SK-N-SH (cell line): ENCODE results near the gene GNL2. TPM values are rescaled to one million over a fixed set of nuclear protein-coding genes. Genes with fewer than 3 reads are reported as not detected.

Experiments
- EP300 ChIP-seq, 2 experiments: IDR thresholded peaks; 2 replicates each; pipeline versions ENCODE4 v1.4.0 to v1.6.1; 2012; ENCODE audit warnings: borderline replicate concordance in 1 of 2, low read depth in 1 of 2, low read length in 1 of 2
- FOSL2 ChIP-seq: IDR thresholded peaks from 2 replicates; pipeline ENCODE4 v1.4.0; 2012; ENCODE audit warnings: low read depth, mild to moderate bottlenecking, moderate library complexity, borderline replicate concordance
- FOXM1 ChIP-seq: IDR thresholded peaks from 2 replicates; pipeline ENCODE4 v1.4.0; 2012; ENCODE audit warnings: low read depth, mild to moderate bottlenecking
- GABPA ChIP-seq: IDR thresholded peaks from 2 replicates; pipeline ENCODE4 v1.4.0; 2012; ENCODE audit warnings: low read depth, mild to moderate bottlenecking
- GATA2 ChIP-seq: sonication (generic); formaldehyde crosslinking; IDR thresholded peaks from 2 replicates; pipeline ENCODE4 v1.5.0; 2020; ENCODE audit warnings: mild to moderate bottlenecking, missing genetic modification reagents
- IRF3 ChIP-seq: fragments of 150-350 bp; IDR thresholded peaks from 2 replicates; pipeline ENCODE4 v1.6.1; 2016; ENCODE audit warnings: mild to moderate bottlenecking, low read depth, low read length
- MAX ChIP-seq: IDR thresholded peaks from 2 replicates; pipeline ENCODE4 v1.4.0; 2012; ENCODE audit warnings: low read depth
- MXI1 ChIP-seq: IDR thresholded peaks from 2 replicates; pipeline ENCODE4 v1.6.1; 2012; ENCODE audit warnings: mild to moderate bottlenecking, low read depth, low read length, improper control_type of control experiment
- REST ChIP-seq: IDR thresholded peaks from 2 replicates; pipeline ENCODE4 v1.6.1; 2012; ENCODE audit warnings: mild to moderate bottlenecking, low read depth, low read length, moderate library complexity
- RFX5 ChIP-seq: IDR thresholded peaks from 2 replicates; pipeline ENCODE4 v1.6.1; 2012; ENCODE audit warnings: mild to moderate bottlenecking, improper control_type of control experiment, low read length
- TAF1 ChIP-seq: IDR thresholded peaks from 2 replicates; pipeline ENCODE4 v1.6.1; 2012; ENCODE audit warnings: low read depth, mild to moderate bottlenecking, low read length, moderate library complexity, borderline replicate concordance
- USF2 ChIP-seq: fragments of 150-350 bp; IDR thresholded peaks from 2 replicates; pipeline ENCODE4 v1.6.1; 2017; ENCODE audit warnings: antibody characterized with exemption, low read length, low read depth, borderline replicate concordance
- YY1 ChIP-seq: IDR thresholded peaks from 2 replicates; pipeline ENCODE4 v1.4.0; 2012; ENCODE audit warnings: low read depth, mild to moderate bottlenecking
- ZBTB33 ChIP-seq: IDR thresholded peaks from 2 replicates; pipeline ENCODE4 v1.4.0; 2012; ENCODE audit warnings: low read depth, borderline replicate concordance
- polyA plus RNA-seq, 3 experiments: library from polyadenylated mRNA; depleted of rRNA; stranded (reverse); fragments of >200 nt; gene quantifications; 2 replicates each; pipeline ENCODE4 v1.2.3, GENCODE V29; 2012

The GNL2 gene
- polyA plus RNA-seq, 1 of the 3 experiments (the other 2 are of a cell fraction) = 37.6 TPM

- no peak for TF ChIP-seq IRF3
- TF ChIP-seq MXI1 = no peak
- TF ChIP-seq FOXM1 = no peak
- TF ChIP-seq YY1 = no peak
- no peak for TF ChIP-seq RFX5
- no peak for TF ChIP-seq GABPA
- TF ChIP-seq TAF1 = no peak
- no peak for TF ChIP-seq REST
- no peak for TF ChIP-seq ZBTB33
- no peak for TF ChIP-seq FOSL2
- TF ChIP-seq EP300 (IDR thresholded peaks at IDR 0.05; ENCODE audit: borderline replicate concordance in 1 of 2, low read depth in 1 of 2, low read length in 1 of 2) = no peak
- TF ChIP-seq GATA2 (CRISPR knock-in tag) = no peak
- TF ChIP-seq USF2 = no peak
- no peak for TF ChIP-seq MAX
Observed at GRCh38 chr1:37602750-37603694, 7.3 kb upstream of the GNL2 start (continued).
